HG03095 (cell line): Measurements from ENCODE around the gene EFNA2.

Source experiments
- ATAC-seq: cut with Tn5 transposase; IDR thresholded peaks from one replicate; pipeline ENCODE4 v1.9.1; 2021; ENCODE audit warnings: moderate library complexity; ENCODE audit not compliant: unreplicated experiment

Gene EFNA2

DNA sequence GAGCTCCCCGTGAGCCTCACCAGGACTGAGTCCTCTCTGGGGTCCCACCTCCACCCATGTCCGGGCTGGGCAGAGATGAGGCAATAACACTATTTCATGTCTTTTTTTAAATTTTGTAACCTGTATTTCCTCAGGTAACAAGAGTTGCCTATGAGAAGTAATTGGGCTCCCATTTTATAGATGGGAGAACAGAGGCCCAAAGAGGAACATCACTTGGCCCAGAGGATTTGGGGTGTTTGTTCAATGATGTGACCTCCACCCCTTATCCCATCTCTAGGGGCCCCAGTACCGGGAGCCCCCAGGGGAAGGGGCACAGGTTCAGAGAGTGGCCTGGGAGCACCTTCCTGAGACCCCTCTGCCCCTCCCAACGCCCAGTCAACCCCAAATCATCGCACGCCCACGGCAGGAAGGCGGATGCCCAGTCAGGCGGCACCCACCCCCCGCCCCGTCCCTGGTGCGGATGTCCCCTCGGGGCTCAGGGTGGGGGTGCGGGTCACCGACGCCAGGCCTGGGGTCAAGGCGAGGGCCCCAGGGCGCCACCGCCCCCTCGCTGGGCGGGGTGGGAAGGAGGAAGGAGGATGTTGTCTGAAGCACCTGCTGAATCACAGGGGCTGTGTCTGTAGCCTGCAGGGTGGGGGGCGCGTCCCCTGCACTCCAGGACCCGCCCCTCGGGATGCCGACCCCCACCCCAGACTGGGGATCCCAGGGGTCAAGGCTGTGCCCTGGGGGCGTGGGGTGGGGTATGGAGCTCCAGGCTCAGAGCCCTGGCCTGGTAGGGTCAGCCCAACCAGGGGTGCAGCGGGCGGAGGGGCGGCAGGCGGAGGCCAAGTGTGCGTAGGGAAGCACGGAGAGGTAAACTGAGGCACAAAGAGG is 25.6 kb upstream of the EFNA2 start:
- peak; percentile 2 for ATAC-seq

DNA sequence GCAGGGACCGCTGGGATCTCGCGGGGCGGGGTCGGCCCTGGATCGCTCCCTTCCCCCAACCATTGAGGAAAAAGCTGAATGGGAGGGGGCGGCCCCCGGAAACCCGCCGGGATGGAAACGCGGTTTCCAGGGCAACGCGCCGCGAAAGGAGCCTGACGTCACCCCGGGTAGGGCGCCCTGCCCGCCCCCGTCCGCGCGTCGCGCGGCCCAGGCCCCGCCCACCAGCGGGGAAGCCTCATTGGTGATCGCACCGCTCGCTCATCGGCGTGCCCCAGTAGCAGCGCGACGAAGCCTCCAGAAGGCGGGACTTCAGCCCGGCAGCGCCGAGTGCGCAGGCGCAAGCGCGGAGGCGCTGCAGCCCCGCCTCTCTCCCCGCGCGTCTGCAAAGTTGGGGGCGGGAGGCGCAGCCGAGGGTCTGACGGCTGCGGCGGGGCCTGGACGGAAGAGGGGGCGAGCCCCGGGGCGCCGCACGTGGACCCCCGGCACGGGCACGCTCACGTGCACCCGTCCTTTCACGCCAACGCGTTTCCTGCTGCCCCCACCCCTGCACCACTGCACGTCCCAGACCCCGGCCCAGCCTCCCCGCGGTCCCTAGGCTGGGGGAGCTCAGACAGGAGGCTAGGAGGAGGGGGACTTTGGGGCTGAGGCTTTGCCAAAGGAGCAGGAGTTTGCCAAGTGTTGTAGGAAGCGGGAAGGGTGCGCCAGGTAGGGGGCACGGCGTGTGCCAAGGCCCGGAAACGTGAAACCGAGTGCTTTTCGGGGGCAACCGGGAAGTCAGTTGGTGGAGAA is 24.7 kb upstream of the EFNA2 start:
- ATAC-seq: peak; percentile 45

DNA sequence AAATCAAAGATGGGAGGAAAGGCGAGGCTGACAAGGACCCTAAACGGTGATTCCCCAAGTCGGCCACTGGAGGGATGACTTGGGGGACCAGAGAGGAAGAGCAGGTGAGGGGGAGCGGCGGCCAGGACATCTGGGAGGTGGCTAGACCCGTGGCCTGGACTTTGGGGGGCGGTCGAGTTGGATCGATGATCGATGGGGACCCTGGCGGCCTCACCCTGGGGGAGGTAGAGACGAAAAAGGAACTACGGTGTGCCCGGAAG is 24.2 kb upstream of the EFNA2 start:
- ATAC-seq: no peak

DNA sequence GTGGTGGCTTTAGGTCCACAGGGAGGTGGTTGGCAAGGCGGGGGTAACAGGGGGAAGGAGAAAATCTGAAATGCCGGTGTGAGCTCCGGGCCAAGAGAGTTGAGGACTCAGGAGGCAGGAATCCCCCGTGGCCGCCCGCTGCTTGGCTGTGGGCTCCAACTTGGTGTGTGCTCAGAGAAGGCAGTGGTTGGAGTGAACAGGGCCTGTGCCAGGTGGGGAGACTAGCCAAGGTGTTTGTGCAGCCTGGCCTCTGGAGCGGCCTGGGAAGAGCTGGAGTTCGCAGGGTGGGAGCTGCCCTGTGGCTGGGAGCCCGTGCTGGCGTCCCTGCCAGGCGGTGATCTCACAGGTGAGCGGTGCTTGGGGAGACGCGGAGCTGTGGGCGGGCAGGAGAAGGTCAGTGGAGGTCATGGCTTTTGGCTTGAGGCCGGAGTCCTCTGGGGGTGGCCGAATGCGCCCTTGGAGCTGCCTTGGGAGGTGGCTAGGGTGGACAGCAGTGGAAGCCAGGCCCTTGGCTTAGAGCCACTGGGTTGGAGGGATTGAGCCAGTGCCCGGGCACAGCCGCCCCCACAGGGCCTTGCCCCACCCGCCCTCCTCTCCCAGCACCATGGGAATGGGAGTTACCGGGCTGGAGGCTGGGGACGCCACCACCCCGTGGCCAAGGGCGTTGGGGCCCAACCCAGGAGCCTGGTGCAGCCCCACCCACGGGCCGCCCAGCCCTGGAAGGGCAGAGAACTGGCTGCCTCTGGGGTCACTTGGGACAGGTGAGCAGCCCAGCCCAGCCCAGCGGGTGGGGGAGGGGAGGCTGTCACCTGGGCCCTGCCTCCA is 23.7 kb upstream of the EFNA2 start:
- ATAC-seq: no peak

DNA sequence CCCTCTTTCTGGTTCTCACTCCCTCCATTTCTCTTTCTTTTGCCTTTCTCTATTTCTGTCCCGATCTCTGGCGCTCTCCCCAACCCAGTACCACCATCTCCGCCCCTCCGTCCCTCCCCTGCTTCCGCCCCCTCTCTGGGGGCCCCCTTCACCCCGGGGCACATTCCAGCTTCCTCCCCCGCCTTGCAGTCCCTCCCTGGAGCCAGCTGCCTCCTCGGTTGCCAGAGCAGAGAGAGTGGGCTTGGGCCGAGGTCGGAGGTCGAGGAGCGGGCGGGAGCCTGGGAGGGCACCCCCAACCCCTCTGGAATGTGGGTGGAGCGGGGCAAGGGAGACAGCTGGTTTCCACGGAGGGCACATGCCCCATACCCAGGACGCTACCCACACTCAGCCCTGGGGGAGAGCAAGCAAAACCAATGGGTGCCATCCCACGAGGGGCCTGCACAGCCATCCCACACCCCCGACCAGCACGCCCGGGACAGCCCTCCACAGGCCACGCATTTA is 23.0 kb upstream of the EFNA2 start:
- ATAC-seq: no peak

DNA sequence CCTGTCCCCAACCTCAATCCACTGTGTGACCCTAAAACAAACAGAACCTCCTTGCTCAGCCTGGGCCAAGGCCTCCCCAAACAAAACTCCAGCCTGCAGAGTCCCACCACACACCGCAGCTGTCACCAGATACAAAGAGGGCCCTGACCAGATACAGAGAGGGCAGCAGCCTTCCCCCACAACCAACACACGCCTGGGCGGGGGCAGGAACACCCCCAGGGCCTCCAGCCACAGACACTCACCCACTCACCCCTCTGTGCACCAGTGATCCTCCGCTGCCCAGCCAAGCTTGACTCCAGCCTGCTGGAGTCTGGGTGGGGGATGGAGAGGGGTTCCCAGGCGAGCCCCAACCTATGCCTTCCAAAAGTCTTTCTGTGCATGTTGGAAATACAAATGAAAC is 22.5 kb upstream of the EFNA2 start:
- no peak for ATAC-seq

DNA sequence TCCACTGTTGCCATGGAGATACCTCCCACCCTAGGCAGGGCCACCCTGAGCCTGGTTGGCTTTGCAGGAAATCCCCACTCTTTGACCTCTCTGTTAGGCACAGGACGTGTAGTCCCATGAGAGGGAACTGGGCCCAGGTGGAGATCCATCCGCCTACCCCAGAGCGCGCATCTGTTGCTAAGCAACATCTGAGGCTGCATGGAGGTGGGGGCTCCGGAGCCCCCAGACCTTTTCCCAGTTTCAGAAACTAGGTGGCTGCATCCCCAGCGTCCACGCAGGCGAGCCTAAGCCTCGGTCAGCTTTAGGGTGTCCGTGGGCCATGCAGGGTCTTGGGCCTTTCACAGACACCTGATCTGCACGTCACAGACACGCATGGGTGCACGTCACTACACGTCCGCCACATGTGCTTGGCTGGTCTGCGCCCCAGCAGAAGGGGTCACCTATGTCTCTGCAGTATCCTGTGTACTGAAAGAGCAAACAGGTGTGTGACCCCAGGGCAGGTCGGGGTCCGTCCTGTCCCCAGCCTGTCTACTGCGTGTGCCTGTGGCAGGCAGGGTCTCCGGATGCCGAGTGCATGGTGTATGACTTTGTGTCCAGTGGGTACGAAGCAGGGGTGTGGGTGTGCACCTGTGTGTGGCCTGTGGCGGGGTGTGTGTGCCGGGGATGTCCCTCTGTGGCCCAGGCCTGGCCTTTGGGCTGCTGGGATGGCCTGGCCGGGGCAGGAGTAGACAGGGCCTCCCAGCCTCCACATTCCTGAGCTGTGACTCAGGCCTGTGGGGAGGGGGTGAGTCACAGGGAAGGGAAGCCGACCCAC is 20.7 kb upstream of the EFNA2 start:
- ATAC-seq: no peak

DNA sequence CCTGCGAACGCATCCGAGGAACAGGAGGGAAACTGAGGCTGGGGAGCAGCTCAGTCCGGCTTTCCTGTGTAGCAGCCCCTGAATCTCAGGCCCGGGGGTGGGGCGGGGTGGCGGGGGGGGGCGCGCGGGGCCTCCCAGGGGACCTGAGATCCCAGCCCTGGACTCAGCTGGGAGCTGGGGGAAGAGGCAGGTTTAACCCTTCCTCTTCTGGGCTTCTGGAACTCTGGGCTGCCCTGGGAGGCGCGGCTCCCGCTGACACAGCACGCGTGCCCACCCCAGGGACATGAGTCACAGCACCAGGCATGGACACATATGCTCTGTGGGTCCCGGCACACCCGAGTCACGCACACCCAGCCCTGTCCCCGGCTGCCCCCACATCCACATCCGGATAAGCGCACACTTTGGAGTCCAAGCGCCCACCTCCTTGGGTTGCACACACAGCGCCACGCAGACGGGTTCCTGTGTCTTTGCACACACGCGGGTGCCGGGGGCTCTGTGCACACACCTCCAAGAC is 20.0 kb upstream of the EFNA2 start:
- ATAC-seq: no peak

DNA sequence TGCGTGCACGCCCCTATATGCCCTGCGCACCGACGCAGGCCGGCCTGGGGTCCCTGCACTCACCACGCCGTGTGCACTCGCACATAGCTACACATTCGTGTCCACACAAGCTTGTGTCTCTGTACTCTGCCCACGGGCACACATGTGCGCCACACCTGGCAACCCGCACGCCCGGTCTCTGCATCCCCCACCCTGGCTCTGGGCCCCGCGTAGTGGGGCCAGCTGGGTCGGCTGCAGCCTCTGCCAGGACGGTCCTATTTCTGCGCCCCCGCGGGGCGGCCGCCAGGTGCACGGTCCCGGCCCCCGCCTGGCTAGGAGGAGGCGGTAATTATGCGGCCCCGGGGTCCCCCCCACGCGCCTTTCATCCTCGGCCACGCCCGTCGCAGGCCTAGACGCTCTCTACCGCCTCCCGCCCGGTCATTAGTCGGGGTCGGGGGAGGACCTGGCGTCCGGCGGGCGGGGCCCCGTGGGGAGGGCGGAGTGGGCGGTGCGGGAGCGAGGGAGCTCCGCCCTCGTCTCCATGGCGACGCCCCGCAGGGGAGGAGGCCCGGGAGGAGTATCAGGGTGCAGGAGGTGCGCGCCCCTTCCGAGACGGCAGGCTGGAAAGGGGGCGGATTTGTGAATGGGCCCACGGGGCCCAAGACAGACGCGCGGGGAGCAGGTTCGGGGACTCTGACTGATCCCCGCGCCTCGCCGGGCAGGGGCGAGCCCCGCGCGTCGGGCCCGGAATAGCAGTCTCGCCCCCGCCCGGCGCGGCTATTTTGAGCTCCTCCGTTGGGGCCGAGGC is 19.4 kb upstream of the EFNA2 start:
- ATAC-seq: peak; percentile 25

DNA sequence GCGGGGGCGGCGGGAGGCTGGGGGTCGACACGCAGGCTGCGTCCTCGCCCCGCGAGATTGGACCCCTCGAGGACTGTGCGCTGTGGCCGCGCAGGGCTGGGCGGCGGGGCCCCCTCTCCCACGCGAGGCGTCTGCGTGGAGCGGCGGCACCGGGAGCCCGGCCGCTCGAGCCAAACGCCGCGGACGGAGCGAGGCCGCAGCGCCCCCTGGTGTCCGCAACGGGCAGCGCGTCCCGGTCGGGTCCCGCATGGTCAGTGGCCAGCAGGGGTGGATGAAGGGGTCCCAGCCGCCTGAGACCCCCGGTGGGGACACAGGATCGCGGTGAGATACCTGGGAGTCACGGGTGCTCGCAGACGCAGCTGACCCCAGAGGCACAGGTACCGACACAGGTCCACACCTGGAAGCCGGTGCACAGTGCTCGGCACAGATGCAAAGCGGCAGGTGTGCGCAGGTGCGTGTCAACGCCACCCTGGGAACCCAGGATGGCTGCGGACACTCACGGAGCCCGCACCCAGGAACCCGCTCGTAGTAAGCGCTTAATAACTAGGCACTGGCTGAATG is 18.7 kb upstream of the EFNA2 start:
- peak; percentile 4 for ATAC-seq

DNA sequence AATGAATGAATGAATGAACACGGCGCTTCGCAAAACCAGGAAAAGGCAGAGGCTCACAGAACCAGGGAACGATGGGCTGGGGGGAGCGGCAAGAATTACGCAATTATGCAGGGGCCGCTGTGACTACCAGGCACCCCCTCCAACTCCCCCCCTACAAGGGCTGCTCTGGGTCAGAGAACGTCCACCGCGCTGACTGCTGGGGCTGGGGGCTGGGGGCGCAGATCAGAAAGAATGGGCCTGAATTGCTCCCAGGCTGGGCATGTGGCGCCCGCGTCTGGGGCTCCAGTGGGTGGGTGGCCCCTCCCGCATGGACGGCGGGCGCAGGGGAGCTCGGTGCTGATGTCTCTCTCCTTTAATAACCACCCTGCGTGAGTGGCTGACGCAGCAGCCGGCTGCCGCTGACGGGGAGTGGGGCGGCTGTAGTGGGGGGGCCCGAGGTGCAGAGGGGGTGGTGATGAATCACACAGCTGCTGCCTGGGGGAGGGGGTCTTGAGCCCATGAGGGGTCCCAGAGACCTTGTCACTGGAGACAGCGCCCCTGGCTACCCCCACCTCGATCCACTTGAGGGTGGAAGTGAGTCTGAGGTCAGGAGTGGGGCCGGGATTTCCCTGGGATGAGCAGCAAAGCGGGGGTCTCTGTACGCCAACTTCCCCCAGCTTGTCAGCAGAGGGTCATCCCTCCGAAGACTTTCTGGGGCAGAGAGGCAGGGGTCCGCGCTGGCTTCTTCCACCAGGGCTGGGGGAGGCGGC is 18.0 kb upstream of the EFNA2 start:
- no peak for ATAC-seq

DNA sequence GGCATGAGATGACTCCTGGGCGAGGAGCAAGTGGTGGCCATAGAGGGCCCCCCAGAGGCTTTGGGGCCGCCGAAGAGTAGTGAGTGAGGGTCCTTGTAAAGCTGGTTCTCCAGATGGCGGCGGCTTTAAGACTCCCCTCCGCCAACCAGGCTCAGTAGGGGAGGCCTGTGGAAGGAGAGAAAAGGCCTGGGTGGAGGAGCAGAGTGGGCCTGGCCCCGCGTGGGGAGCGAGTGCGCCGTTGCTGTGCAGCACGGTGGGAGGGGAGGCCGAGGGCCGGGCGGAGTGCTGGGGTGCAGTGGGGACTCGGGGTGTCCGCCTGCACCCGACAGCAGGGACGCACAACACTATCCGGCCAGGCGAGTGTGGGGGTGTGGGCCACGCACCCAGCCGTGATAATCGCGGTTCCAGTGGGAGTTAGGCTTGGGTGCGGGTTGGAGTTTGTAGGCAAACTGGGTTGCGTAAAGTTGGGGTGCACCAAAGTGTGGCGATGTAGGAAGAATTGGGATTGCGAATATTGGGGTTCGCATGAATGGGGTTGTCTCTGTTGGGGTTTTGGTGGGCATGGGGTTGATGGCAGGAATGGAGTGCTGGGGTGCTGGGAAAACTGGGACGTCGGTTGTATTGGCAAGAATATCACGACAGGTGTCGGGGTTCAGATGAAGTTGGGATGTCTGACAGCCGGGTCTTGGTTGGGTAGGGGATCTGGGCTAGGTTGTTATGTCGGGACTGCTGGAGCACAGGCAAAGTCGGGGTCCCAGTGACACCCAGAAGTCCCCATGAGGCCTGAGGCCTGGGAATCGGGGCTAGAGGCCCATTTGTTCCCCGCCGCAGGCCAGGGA is 17.2 kb upstream of the EFNA2 start:
- no peak for ATAC-seq

DNA sequence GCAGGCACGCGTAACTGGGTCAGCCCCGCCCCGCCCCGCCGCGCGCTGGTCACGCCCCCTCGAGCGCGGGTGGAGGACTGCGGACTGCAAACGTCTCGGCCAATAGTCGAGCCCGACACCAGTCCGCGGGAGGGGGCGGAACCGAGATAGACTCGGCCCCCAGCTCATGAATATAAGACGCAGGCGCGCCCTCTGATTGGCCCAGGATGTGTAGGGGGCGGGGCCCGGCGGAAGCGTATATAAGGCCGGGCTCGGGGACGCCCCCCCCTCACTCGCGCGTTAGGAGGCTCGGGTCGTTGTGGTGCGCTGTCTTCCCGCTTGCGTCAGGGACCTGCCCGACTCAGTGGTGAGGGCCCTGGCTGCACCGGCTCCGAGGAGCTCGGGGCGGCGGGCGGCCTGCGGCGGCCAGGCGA is 16.6 kb upstream of the EFNA2 start, which contains the start of gene CIRBP:
Gene CIRBP, plus strand, starts transcription at position 268 of the 413 bp plus-strand sequence. CDS start 1,602 bp downstream, outside the sequence.
- peak; percentile 40 for ATAC-seq

DNA sequence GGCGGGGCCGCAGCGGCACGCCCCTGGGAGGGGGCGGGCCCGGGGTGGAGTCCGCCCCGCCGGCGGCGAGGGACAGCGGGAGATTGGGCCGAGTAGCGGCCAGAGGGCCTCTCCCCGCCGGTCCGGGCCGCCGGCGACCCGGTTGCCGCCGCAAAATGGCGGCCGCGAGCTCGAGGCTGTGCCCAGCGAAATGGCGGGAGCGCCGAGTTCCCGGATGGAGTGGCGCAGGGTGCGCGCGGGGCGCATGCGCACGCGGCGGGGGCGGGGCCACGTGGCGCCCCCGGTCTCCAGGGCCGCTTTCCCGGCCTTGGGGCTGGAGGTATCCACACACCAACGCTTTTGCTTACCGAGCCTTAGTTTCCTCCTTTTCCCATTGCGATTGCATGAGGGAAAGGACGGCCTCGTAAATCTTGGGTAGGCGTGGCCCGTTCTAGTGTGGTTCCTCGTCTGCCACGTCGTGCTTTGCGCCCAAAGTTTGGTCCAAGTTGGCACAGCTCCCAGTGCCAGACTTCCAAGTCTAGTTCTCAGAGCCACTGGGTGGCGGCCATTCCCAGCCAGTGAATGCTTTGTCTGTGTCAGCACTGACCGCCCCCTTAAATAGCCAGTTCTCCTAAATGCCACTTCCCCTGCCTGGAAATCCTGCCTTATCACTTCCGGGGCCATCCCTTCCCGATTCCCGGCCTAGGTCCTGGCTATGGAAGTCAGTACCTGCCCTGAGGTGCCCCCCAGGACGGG is 16.0 kb upstream of the EFNA2 start:
- peak; percentile 9 for ATAC-seq

DNA sequence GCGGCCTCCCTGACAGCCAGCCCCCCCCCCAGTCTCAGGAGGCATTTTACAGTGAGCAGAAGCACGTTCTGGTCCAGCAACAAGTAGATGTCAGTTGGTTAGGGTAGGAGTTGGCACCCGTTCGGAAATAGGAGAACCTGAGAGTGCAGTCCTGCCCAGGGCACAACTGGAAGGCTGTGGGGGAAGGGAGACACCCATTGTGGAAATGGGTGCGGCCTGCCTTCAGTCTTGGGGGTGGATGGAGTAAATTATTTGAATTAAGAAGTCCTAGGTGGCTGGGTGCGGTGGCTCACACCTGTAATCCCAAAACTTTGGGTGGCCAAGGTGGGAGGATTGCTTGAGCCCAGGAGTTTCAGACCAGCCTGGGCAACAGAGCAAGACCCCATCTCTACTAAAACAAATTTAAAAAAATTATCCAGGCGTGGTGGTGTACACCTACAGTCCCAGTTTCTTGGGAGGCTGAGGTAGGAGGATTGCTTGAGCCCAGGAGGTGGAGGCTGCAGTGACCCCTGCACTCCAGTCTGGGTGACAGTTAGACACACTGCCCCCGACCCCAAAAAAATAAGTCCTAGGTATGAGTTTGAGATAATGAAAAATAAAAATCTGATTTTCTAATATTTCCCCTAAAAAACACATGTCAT is 15.3 kb upstream of the EFNA2 start:
- ATAC-seq: no peak

DNA sequence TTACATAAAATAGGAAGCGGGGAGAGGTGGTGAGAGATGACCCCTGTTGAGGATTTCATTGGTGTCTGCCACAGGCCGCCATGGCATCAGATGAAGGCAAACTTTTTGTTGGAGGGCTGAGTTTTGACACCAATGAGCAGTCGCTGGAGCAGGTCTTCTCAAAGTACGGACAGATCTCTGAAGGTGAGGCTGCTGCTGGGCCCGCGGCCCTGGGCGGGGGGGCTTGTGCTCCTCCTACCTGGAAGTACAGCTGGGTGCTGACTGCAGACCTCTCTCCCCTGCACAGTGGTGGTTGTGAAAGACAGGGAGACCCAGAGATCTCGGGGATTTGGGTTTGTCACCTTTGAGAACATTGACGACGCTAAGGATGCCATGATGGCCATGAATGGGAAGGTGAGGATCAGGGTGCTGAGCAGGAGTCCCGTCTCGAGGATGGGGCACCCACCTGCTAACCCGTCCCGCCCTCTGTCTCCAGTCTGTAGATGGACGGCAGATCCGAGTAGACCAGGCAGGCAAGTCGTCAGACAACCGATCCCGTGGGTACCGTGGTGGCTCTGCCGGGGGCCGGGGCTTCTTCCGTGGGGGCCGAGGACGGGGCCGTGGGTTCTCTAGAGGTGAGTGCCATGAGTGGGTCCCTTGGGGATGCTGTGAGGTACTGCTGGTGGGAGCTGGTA is 14.7 kb upstream of the EFNA2 start:
- ATAC-seq: no peak
